ENCODE results near the gene ELL2. TPM values are rescaled to one million over a fixed set of nuclear protein-coding genes. Genes with fewer than 3 reads are reported as not detected.

The ELL2 gene
- total RNA-seq, 2 experiments from 2014 or later: 82.6 to 96.8 TPM

- ChIA-PET POLR2A (interaction anchor here (0.7 to 1.0 kb wide), 3 partner anchors 46 to 466 kb away, joined by 3 to 8 read pairs (median 4); partner anchors contain the start of gene GLRX), CTCF (interaction anchor here (0.8 to 1.8 kb wide), 6 partner anchors 8 to 466 kb away, joined by 3 to 9 read pairs (median 3); partner anchors contain the start of gene ELL2)
Measured at GRCh38 chr5:95869173-95869855, 92.3 kb downstream of the ELL2 start.

- ChIA-PET CTCF (interaction anchor here (0.8 to 0.9 kb wide), 2 partner anchors 9 to 48 kb away, joined by 3 to 4 read pairs; no protein-coding TSS in a partner anchor), POLR2A (interaction anchor here (0.6 kb wide), 2 partner anchors 277 to 458 kb away, joined by 3 to 9 read pairs; no protein-coding TSS in a partner anchor)
Measured at GRCh38 chr5:95868136-95868535, 93.5 kb downstream of the ELL2 start.

GRCh38 chr5:95866435-95867040, 95.1 kb downstream of the ELL2 start:
- POLR2A ChIA-PET: no interaction called here
- CTCF ChIA-PET: no interaction called here

GRCh38 chr5:95864944-95865504, 96.6 kb downstream of the ELL2 start:
- ChIA-PET POLR2A (no interaction called here), CTCF (no interaction called here)

- POLR2A ChIA-PET: no interaction called here
- CTCF ChIA-PET: no interaction called here
Measured at GRCh38 chr5:95864456-95864855, 97.2 kb downstream of the ELL2 start.

- CTCF ChIA-PET: no interaction called here
- POLR2A ChIA-PET: no interaction called here
Measured at GRCh38 chr5:95863383-95863757, 98.3 kb downstream of the ELL2 start.

GRCh38 chr5:95862671-95863382, 98.8 kb downstream of the ELL2 start:
- POLR2A ChIA-PET: interaction anchor here (1.3 kb wide), 1 partner anchor 98 kb away, joined by 3 read pairs; the partner anchor contains the start of gene ELL2
- CTCF ChIA-PET: no interaction called here

- ChIA-PET CTCF (interaction anchor here (0.6 kb wide), 1 partner anchor 8 kb away, joined by 3 read pairs; no protein-coding TSS in a partner anchor), POLR2A (interaction anchor here (1.3 kb wide), 1 partner anchor 99 kb away, joined by 3 read pairs; the partner anchor contains the start of gene ELL2)
Measured at GRCh38 chr5:95861864-95862561, 99.6 kb downstream of the ELL2 start.

- CTCF ChIA-PET: interaction anchor here (0.6 kb wide), 1 partner anchor 8 kb away, joined by 3 read pairs; no protein-coding TSS in a partner anchor
- POLR2A ChIA-PET: interaction anchor here (1.3 kb wide), 1 partner anchor 100 kb away, joined by 3 read pairs; the partner anchor contains the start of gene ELL2
Measured at GRCh38 chr5:95861221-95861863, 100.3 kb downstream of the ELL2 start.

GRCh38 chr5:95859661-95860060, 102.0 kb downstream of the ELL2 start:
- ChIA-PET POLR2A (no interaction called here), CTCF (interaction anchor here (0.9 to 2.5 kb wide), 6 partner anchors 9 to 476 kb away, joined by 3 to 11 read pairs (median 5); no protein-coding TSS in a partner anchor)

GRCh38 chr5:95858661-95859595, 102.7 kb downstream of the ELL2 start:
- POLR2A ChIA-PET: no interaction called here
- CTCF ChIA-PET: interaction anchor here (0.6 to 2.5 kb wide), 9 partner anchors 9 to 476 kb away, joined by 3 to 11 read pairs (median 4); no protein-coding TSS in a partner anchor

- ChIA-PET CTCF (interaction anchor here (1.1 to 2.5 kb wide), 5 partner anchors 9 to 77 kb away, joined by 3 to 11 read pairs (median 4); no protein-coding TSS in a partner anchor), POLR2A (no interaction called here)
Measured at GRCh38 chr5:95858023-95858461, 103.6 kb downstream of the ELL2 start.

- POLR2A ChIA-PET: interaction anchor here (0.6 kb wide), 1 partner anchor 212 kb away, joined by 3 read pairs; no protein-coding TSS in a partner anchor
Measured at GRCh38 chr5:95857185-95857945, 104.3 kb downstream of the ELL2 start.

GRCh38 chr5:95856501-95856981, 105.1 kb downstream of the ELL2 start:
- ChIA-PET POLR2A (interaction anchor here (0.6 kb wide), 1 partner anchor 211 kb away, joined by 3 read pairs; no protein-coding TSS in a partner anchor), CTCF (no interaction called here)

More at GRCh38 chr5:95857185-95857945, 104.3 kb downstream of the ELL2 start:
- CTCF ChIA-PET: interaction anchor here (1.1 to 2.5 kb wide), 3 partner anchors 8 to 76 kb away, joined by 4 to 11 read pairs (median 5); no protein-coding TSS in a partner anchor

- POLR2A ChIA-PET: no interaction called here
Measured at GRCh38 chr5:95853490-95853889, 108.2 kb downstream of the ELL2 start.

GRCh38 chr5:95852567-95852966, 109.1 kb downstream of the ELL2 start:
- ChIA-PET CTCF (interaction anchor here (1.3 to 5.6 kb wide), 2 partner anchors 71 to 749 kb away, joined by 3 to 34 read pairs; no protein-coding TSS in a partner anchor), POLR2A (no interaction called here)

More at GRCh38 chr5:95853490-95853889, 108.2 kb downstream of the ELL2 start:
- CTCF ChIA-PET: interaction anchor here (1.1 to 5.6 kb wide), 2 partner anchors 72 to 189 kb away, joined by 4 to 34 read pairs; no protein-coding TSS in a partner anchor

Measured in activated CD8-positive, alpha-beta memory T cell treated with anti-CD3 and anti-CD28 coated beads for 36 hours (primary cell).